Mesendoderm (in vitro differentiated cells): Measurements from ENCODE around the gene ZGPAT.

Experiments
- DNase-seq: peaks from one replicate; pipeline ENCODE4 v3.0.0; 2013
- H2AK5ac ChIP-seq: 2 replicates; pipeline ENCODE4 v1.6.1; 2013; ENCODE audit warnings: low read length, inconsistent platforms
- H2BK120ac ChIP-seq: 2 replicates; pipeline ENCODE4 v1.6.1; 2013; ENCODE audit warnings: low read depth, mild to moderate bottlenecking, low read length, moderate library complexity, mixed read lengths
- H2BK15ac ChIP-seq: replicated peaks from 2 replicates; pipeline ENCODE4 v1.6.1; 2013; ENCODE audit warnings: low read depth, mild to moderate bottlenecking, moderate library complexity
- H2BK5ac ChIP-seq: 2 replicates; pipeline ENCODE4 v1.6.1; 2013; ENCODE audit warnings: low read length, inconsistent platforms
- H3K18ac ChIP-seq: 2 replicates; pipeline ENCODE4 v1.6.1; 2013; ENCODE audit warnings: mild to moderate bottlenecking, low read length, mixed read lengths
- H3K23ac ChIP-seq: one replicate; pipeline ENCODE4 v1.6.1; 2013; ENCODE audit warnings: low read length
- H3K27ac ChIP-seq: 2 replicates; pipeline ENCODE4 v1.5.1; 2013; ENCODE audit warnings: low read depth, mild to moderate bottlenecking, inconsistent platforms, low read length, moderate library complexity
- H3K27me3 ChIP-seq: 2 replicates; pipeline ENCODE4 v1.6.1; 2013; ENCODE audit warnings: low read length, control low read depth, mild to moderate bottlenecking, inconsistent platforms; ENCODE audit not compliant: insufficient read depth, poor library complexity
- H3K36me3 ChIP-seq: 2 replicates; pipeline ENCODE4 v1.6.1; 2013; ENCODE audit warnings: low read length, inconsistent platforms; ENCODE audit not compliant: control insufficient read depth, insufficient read depth
- H3K4ac ChIP-seq: one replicate; pipeline ENCODE4 v1.6.1; 2013; ENCODE audit warnings: low read depth, mild to moderate bottlenecking, low read length, moderate library complexity
- H3K4me1 ChIP-seq: 2 replicates; pipeline ENCODE4 v1.6.1; 2013; ENCODE audit warnings: low read depth, low read length, inconsistent platforms; ENCODE audit not compliant: control insufficient read depth
- H3K4me2 ChIP-seq: 2 replicates; pipeline ENCODE4 v1.6.1; 2013; ENCODE audit warnings: low read length
- H3K4me3 ChIP-seq: 2 replicates; pipeline ENCODE4 v1.5.1; 2013; ENCODE audit warnings: mild to moderate bottlenecking, low read length
- H3K56ac ChIP-seq: one replicate; pipeline ENCODE4 v1.6.1; 2013; ENCODE audit warnings: low read length
- H3K79me1 ChIP-seq: 2 replicates; pipeline ENCODE4 v1.6.1; 2013; ENCODE audit warnings: low read length, inconsistent platforms
- H3K79me2 ChIP-seq: 2 replicates; pipeline ENCODE4 v1.6.1; 2013; ENCODE audit warnings: mild to moderate bottlenecking, low read length; ENCODE audit not compliant: control insufficient read depth, insufficient read depth
- H3K9ac ChIP-seq: 2 replicates; pipeline ENCODE4 v1.6.1; 2013; ENCODE audit warnings: low read length, inconsistent platforms
- H4K5ac ChIP-seq: one replicate; pipeline ENCODE4 v1.6.1; 2013; ENCODE audit warnings: low read length
- H4K8ac ChIP-seq: one replicate; pipeline ENCODE4 v1.6.1; 2013; ENCODE audit warnings: low read depth, mild to moderate bottlenecking, control low read depth, low read length, moderate library complexity
- WGBS: extraction: QIAGEN DNeasy Blood & Tissue Kit; methylation state at CpG from one replicate; pipeline ENCODE4 v1.1.7; 2013; ENCODE audit warnings: low lambda C conversion rate, missing lambda C conversion rate; ENCODE audit not compliant: insufficient coverage; ENCODE audit errors: extremely low coverage; 5-methylcytosine and 5-hydroxymethylcytosine counted together

Gene ZGPAT

DNA sequence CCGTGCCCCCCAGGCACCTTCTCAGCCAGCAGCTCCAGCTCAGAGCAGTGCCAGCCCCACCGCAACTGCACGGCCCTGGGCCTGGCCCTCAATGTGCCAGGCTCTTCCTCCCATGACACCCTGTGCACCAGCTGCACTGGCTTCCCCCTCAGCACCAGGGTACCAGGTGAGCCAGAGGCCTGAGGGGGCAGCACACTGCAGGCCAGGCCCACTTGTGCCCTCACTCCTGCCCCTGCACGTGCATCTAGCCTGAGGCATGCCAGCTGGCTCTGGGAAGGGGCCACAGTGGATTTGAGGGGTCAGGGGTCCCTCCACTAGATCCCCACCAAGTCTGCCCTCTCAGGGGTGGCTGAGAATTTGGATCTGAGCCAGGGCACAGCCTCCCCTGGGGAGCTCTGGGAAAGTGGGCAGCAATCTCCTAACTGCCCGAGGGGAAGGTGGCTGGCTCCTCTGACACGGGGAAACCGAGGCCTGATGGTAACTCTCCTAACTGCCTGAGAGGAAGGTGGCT, 10.4 kb upstream of the ZGPAT start:
- DNase-seq, result no peak
- no CpG with 5 or more reads among the region's 7 CpGs for WGBS

DNA sequence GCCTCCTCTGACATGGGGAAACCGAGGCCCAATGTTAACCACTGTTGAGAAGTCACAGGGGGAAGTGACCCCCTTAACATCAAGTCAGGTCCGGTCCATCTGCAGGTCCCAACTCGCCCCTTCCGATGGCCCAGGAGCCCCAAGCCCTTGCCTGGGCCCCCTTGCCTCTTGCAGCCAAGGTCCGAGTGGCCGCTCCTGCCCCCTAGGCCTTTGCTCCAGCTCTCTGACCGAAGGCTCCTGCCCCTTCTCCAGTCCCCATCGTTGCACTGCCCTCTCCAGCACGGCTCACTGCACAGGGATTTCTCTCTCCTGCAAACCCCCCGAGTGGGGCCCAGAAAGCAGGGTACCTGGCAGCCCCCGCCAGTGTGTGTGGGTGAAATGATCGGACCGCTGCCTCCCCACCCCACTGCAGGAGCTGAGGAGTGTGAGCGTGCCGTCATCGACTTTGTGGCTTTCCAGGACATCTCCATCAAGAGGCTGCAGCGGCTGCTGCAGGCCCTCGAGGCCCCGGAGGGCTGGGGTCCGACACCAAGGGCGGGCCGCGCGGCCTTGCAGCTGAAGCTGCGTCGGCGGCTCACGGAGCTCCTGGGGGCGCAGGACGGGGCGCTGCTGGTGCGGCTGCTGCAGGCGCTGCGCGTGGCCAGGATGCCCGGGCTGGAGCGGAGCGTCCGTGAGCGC, 9.8 kb upstream of the ZGPAT start:
- no peak overlapping the region for H2BK5ac ChIP-seq
- H3K79me1 ChIP-seq, result no peaks in the 10 kb centered on the region
- no peaks in the 10 kb centered on the region for H3K27me3 ChIP-seq
- H3K4ac ChIP-seq, result no peak overlapping the region
- H3K36me3 ChIP-seq, result no peaks in the 10 kb centered on the region
- H2BK15ac ChIP-seq, result no peak overlapping the region
- H3K9ac ChIP-seq, result no peak overlapping the region
- H3K79me2 ChIP-seq, result no peaks in the 10 kb centered on the region
- H3K4me1 ChIP-seq, result no peaks in the 10 kb centered on the region
- no peak overlapping the region for H4K8ac ChIP-seq
- no peak overlapping the region for H2AK5ac ChIP-seq
- no peak overlapping the region for H3K18ac ChIP-seq
- no peak overlapping the region for H3K27ac ChIP-seq
- no peak overlapping the region for H3K56ac ChIP-seq
- no peak overlapping the region for H3K4me3 ChIP-seq
- H4K5ac ChIP-seq, result no peak overlapping the region
- H3K4me2 ChIP-seq, result no peak overlapping the region
- H2BK120ac ChIP-seq, result no peak overlapping the region
- no CpG with 5 or more reads among the region's 40 CpGs for WGBS
- no peak overlapping the region for H3K23ac ChIP-seq
- no peak for DNase-seq

More for the DNA sequence above, 10.4 kb upstream of the ZGPAT start:
- H3K36me3 ChIP-seq, result no peaks in the 10 kb centered on the region
- no peak overlapping the region for H2BK5ac ChIP-seq
- H3K27ac ChIP-seq, result no peak overlapping the region
- no peaks in the 10 kb centered on the region for H3K79me1 ChIP-seq
- H3K18ac ChIP-seq, result no peak overlapping the region
- no peaks in the 10 kb centered on the region for H3K27me3 ChIP-seq
- no peak overlapping the region for H4K5ac ChIP-seq
- H3K4me2 ChIP-seq, result no peak overlapping the region
- H2BK120ac ChIP-seq, result no peak overlapping the region
- no peak overlapping the region for H3K23ac ChIP-seq
- no peak overlapping the region for H4K8ac ChIP-seq
- H3K79me2 ChIP-seq, result no peaks in the 10 kb centered on the region
- no peak overlapping the region for H2BK15ac ChIP-seq
- no peak overlapping the region for H3K9ac ChIP-seq
- no peak overlapping the region for H3K4ac ChIP-seq
- H3K56ac ChIP-seq, result no peak overlapping the region
- H3K4me3 ChIP-seq, result no peak overlapping the region
- no peak overlapping the region for H2AK5ac ChIP-seq
- H3K4me1 ChIP-seq, result no peaks in the 10 kb centered on the region

DNA sequence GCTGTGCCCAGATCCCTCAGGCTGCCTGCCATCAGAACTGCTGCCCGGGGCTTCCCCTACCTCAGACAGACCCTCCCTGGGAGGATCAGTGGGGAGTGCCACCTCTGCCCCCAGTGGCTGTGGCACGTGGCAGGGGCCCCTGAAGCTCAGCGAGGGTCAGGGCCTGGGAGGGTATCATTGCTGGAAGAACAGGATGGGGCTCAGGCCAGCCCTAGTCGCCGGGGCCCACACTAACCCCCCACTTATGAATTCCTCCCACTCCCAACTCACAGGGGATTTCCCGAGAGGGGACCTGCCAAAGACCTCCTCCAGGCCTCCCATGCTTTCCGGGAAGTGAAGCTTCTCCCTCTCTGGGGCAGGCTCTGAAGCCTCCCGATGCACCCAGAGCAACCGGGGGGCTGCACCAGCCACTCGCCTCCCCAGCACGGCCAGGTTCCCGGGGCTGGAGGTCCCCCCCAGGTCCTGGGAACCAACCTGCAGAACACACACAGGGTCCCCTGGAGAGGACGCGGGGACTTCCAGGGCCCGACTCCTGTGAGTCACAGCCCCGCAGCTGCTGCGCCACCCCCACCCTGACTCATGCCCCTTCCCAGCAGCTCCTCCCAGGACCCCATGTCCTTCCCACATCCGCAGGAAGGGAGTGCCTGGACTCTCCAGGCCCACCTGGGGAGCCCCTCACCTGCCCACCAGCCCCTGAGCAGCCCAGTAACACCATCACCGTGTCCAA, 8.9 kb upstream of the ZGPAT start:
- no peak overlapping the region for H2BK15ac ChIP-seq
- no peak overlapping the region for H3K9ac ChIP-seq
- H3K18ac ChIP-seq, result no peak overlapping the region
- H2BK5ac ChIP-seq, result no peak overlapping the region
- no peaks in the 10 kb centered on the region for H3K4me1 ChIP-seq
- peak; percentile 52 for DNase-seq
- no peaks in the 10 kb centered on the region for H3K27me3 ChIP-seq
- peak overlapping the region; percentile 25 for H3K56ac ChIP-seq
- no CpG with 5 or more reads among the region's 19 CpGs for whole genome bisulfite sequencing
- no peak overlapping the region for H3K4ac ChIP-seq
- H4K5ac ChIP-seq, result no peak overlapping the region
- no peak overlapping the region for H3K4me2 ChIP-seq
- no peak overlapping the region for H3K4me3 ChIP-seq
- H2AK5ac ChIP-seq, result no peak overlapping the region
- no peaks in the 10 kb centered on the region for H3K36me3 ChIP-seq
- no peaks in the 10 kb centered on the region for H3K79me2 ChIP-seq
- H3K79me1 ChIP-seq, result no peaks in the 10 kb centered on the region
- no peak overlapping the region for H3K23ac ChIP-seq
- no peak overlapping the region for H2BK120ac ChIP-seq
- no peak overlapping the region for H4K8ac ChIP-seq
- H3K27ac ChIP-seq, result no peak overlapping the region

DNA sequence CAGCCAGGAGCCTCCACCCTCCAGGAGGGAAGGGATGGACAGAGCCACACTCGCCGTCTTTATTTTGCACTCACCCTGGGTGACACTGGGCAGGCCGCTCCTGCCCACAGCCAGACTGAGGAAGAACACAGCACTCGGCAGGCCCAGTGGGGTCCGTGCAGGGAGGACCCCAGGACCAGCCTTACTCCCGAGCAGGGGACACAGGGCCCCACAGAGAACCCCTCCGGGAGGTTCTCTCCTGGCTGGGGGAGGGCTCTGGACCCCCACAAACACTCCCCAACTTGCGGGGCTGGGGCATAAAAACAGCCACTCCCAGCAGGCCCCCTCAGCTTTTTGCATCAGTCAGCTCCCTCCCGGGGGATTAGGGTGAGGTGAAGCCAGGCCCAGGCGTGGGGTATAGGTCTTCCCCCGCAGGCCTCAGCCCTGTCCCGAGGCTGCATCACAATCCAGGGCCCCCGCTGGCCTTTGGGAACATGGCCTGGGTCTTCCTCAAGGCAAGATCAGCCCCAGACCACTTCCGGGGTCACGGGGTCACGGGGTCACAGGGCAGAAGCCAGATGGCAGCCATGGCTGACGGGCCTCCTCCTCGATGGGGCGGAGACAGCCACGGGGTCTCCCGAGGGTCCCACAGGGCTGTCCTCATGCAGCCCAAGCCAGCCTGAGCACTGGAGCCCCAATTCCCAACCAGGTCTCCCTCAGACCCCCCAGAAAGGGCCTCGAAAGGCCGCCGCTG, 8.2 kb upstream of the ZGPAT start:
- Histone ChIP-seq H2BK5ac (no peak overlapping the region), H3K4ac (no peak overlapping the region), H3K4me1 (no peaks in the 10 kb centered on the region), H3K79me1 (no peaks in the 10 kb centered on the region), H3K23ac (no peak overlapping the region), H4K5ac (no peak overlapping the region), H3K27me3 (no peaks in the 10 kb centered on the region), H3K9ac (no peak overlapping the region), H3K56ac (peak overlapping the region; percentile 25), H2BK15ac (no peak overlapping the region), H3K79me2 (no peaks in the 10 kb centered on the region), H2AK5ac (no peak overlapping the region), H3K27ac (no peak overlapping the region), H3K4me3 (no peak overlapping the region), H4K8ac (no peak overlapping the region), H2BK120ac (no peak overlapping the region), H3K36me3 (no peaks in the 10 kb centered on the region), H3K4me2 (no peak overlapping the region), H3K18ac (no peak overlapping the region)
- WGBS, result no CpG with 5 or more reads among the region's 24 CpGs
- DNase-seq, result no peak

DNA sequence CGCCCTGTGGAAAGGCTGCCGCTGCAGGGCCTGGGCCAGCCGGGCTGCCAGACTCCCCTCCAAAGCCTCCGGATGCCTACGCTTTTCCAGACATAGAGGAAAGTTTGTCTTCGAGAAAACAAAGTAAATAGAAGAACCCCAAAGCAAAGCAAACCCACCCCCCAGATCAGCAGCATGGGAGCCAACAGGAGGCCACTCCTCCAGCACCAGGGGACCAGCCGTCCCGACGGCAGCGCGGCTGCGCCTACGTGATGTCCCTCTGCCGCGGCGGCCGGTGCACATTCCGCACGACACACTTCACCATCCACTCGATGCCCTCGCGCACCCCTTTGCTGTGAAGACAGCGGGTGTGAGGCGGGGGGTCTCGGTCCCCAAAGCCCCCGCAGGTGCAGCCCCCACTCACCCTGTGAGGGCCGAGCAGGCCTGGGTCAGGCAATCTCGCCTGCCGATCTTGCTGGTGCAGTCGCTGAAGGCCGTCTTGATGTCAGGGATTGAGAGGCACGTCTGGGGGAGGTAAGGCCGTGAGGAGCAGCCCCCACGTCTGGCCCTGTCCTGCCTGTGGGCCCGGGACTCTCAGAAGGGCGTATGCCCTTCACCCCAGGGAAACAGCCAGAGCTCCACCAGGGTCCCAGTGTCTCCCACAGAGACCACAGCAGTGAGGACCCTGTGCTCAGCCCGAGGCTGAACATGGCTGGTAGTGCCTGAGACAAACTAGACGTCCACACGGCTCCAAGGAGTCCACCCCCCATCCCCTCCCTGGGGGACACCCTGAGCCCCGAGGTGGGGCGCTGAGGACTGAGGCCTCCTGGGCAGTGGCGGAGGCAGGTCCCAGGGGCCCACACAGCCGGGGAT, 7.4 kb upstream of the ZGPAT start:
- H3K4me3 ChIP-seq, result no peak overlapping the region
- WGBS, result no CpG with 5 or more reads among the region's 43 CpGs
- no peak overlapping the region for H3K56ac ChIP-seq

More for the DNA sequence above, 7.4 kb upstream of the ZGPAT start:
- Histone ChIP-seq H3K18ac (no peak overlapping the region), H2BK120ac (no peak overlapping the region), H3K27ac (no peak overlapping the region), H3K4ac (no peak overlapping the region), H3K23ac (no peak overlapping the region), H3K9ac (no peak overlapping the region), H2BK5ac (no peak overlapping the region), H4K8ac (no peak overlapping the region), H2AK5ac (no peak overlapping the region), H2BK15ac (no peak overlapping the region), H3K4me1 (no peaks in the 10 kb centered on the region), H3K4me2 (no peak overlapping the region), H3K36me3 (peaks cover 1% of the 10 kb centered on the region), H4K5ac (no peak overlapping the region), H3K79me2 (no peaks in the 10 kb centered on the region), H3K79me1 (no peaks in the 10 kb centered on the region), H3K27me3 (no peaks in the 10 kb centered on the region)
- DNase-seq, result no peak
